Activated gamma-delta T cell treated with anti-CD3 and anti-CD28 coated beads, Interleukin-2, amount 50 U/mL, for 16 hours (primary cell): ENCODE results near the gene HOMER3.

Experiments
- DNase-seq: peaks from one replicate; pipeline ENCODE4 v3.0.0-alpha.2; 2020; ENCODE audit warnings: low read depth

The HOMER3 gene

GRCh38 chr19:18940769-18941627 is at the start of gene HOMER3:
TSS of gene HOMER3 (minus strand) at chr19:18941217. CDS start at chr19:18938982, 2,235 bp downstream.
- DNase-seq: peak; percentile 58

GRCh38 chr19:18990128-18990708 is 49.2 kb upstream of the HOMER3 start:
- no peak for DNase-seq

- DNase-seq: no peak
These were observed 48.3 kb upstream of the HOMER3 start for GRCh38 chr19:18989316-18989715.

- DNase-seq: no peak
These were observed 46.4 kb upstream of the HOMER3 start for GRCh38 chr19:18987456-18987855.

GRCh38 chr19:18985257-18985656 is 44.2 kb upstream of the HOMER3 start:
- no peak for DNase-seq

- DNase-seq: no peak
These were observed 43.2 kb upstream of the HOMER3 start for GRCh38 chr19:18984251-18984650.

GRCh38 chr19:18982669-18983068 is 41.7 kb upstream of the HOMER3 start:
- DNase-seq: no peak

- DNase-seq: no peak
These were observed 39.5 kb upstream of the HOMER3 start for GRCh38 chr19:18980432-18981020.

GRCh38 chr19:18978616-18979015 is 37.6 kb upstream of the HOMER3 start:
- no peak for DNase-seq

GRCh38 chr19:18975869-18976268 is 34.9 kb upstream of the HOMER3 start:
- no peak for DNase-seq

GRCh38 chr19:18975011-18975410 is 34.0 kb upstream of the HOMER3 start:
- DNase-seq: no peak

- DNase-seq: no peak
These were observed 31.8 kb upstream of the HOMER3 start for GRCh38 chr19:18972851-18973250.

GRCh38 chr19:18972301-18972811 is 31.3 kb upstream of the HOMER3 start:
- no peak for DNase-seq

- no peak for DNase-seq
These were observed 29.1 kb upstream of the HOMER3 start for GRCh38 chr19:18969931-18970659.

GRCh38 chr19:18967358-18968146 is 26.5 kb upstream of the HOMER3 start:
- DNase-seq: no peak

GRCh38 chr19:18966307-18966706 is 25.3 kb upstream of the HOMER3 start:
- DNase-seq: no peak

- no peak for DNase-seq
These were observed 23.1 kb upstream of the HOMER3 start for GRCh38 chr19:18964121-18964520.

GRCh38 chr19:18961767-18962620 is 21.0 kb upstream of the HOMER3 start:
- no peak for DNase-seq

GRCh38 chr19:18960370-18960769 is 19.4 kb upstream of the HOMER3 start:
- DNase-seq: no peak

- no peak for DNase-seq
These were observed 14.0 kb upstream of the HOMER3 start for GRCh38 chr19:18955042-18955441.

GRCh38 chr19:18954094-18954493 is 13.1 kb upstream of the HOMER3 start:
- DNase-seq: no peak
